Heart right ventricle (tissue), 16 donors: ENCODE data around the gene PCDHGA1. TPM values are rescaled to one million over a fixed set of nuclear protein-coding genes. Genes with fewer than 3 reads are reported as not detected.

ENCODE experiments used
- ATAC-seq, 8 donors: fragments of 200-7000 bp; cut with Tn5 transposase; one replicate each; pipeline ENCODE4 v1.9.1; 2020; ENCODE audit warnings: mild to moderate bottlenecking in 8 of 8, moderate library complexity in 8 of 8, moderate number of reproducible peaks in 1 of 8
- DNase-seq, 2 donors: peaks; one replicate each; pipeline ENCODE4 v3.0.0-alpha.2; 2020
- H3K27ac ChIP-seq, 10 donors: fragments of 200-600 bp; sonication (generic) in 2 of 10; one replicate each; pipeline versions ENCODE4 v1.5.0 to v1.8.0; 2020 to 2022; ENCODE audit warnings: mild to moderate bottlenecking in 3 of 10
- H3K27me3 ChIP-seq, 7 donors: fragments of 200-600 bp; one replicate each; pipeline ENCODE4 v1.8.0; 2021 to 2022; ENCODE audit warnings: mild to moderate bottlenecking in 2 of 7
- H3K36me3 ChIP-seq, 9 donors: fragments of 200-600 bp; sonication (generic) in 1 of 9; one replicate each; pipeline versions ENCODE4 v1.5.0 to v1.8.0; 2020 to 2022; ENCODE audit warnings: mild to moderate bottlenecking in 2 of 9
- H3K4me1 ChIP-seq, 9 donors: fragments of 200-600 bp; sonication (generic) in 1 of 9; one replicate each; pipeline versions ENCODE4 v1.5.0 to v1.8.0; 2020 to 2022; ENCODE audit warnings: mild to moderate bottlenecking in 4 of 9
- H3K4me3 ChIP-seq, 10 donors: fragments of 200-600 bp; sonication (generic) in 2 of 10; one replicate each; pipeline versions ENCODE4 v1.5.0 to v1.8.0; 2020 to 2022; ENCODE audit warnings: mild to moderate bottlenecking in 7 of 10, moderate library complexity in 2 of 10
- H3K9me3 ChIP-seq, 11 donors: fragments of 200-600 bp in 10 of 11; sonication (generic) in 2 of 11; one replicate each; pipeline versions ENCODE4 v1.5.0 to v1.8.0; 2013 to 2022; ENCODE audit warnings: mild to moderate bottlenecking in 2 of 11, control low read depth in 1 of 11, moderate library complexity in 1 of 11
- CTCF ChIP-seq, 9 donors: fragments of 200-600 bp; sonication (generic) in 2 of 9; IDR thresholded peaks; one replicate each; pipeline versions ENCODE4 v1.5.0 to v1.8.0; 2021 to 2022; ENCODE audit warnings: antibody characterized with exemption in 9 of 9, mild to moderate bottlenecking in 5 of 9, moderate library complexity in 1 of 9
- WGBS, 2 donors: extraction: QIAGEN DNeasy Blood & Tissue Kit; methylation state at CpG; one replicate each; pipeline ENCODE4 v1.1.7; 2013; ENCODE audit warnings: inconsistent platforms in 1 of 2; 5-methylcytosine and 5-hydroxymethylcytosine counted together
- intact Hi-C, 10 donors: fragments of 100-400 bp; cut with DNase I; formaldehyde crosslinking; loops; one replicate each; pipeline versions ENCODE4 v1.11.1 to v1.14.2; 2022
- polyA plus RNA-seq, 2 donors: library from polyadenylated mRNA; stranded (reverse); fragments of 200-250 nt; gene quantifications; one replicate each; pipeline ENCODE4 v1.2.3, GENCODE V29; 2013
- total RNA-seq, 10 donors: library from RNA; stranded (reverse); fragmentation: NEBNext Ultra II Directional in 3 of 10; extraction: Animal tissue kit (Norgen Biotek cat#: 25700) in 3 of 10; gene quantifications; one replicate each; pipeline versions ENCODE4 v1.2.1 to v1.2.4, GENCODE V29; 2021 to 2023
- donor health status: Arrhythmogenic right ventricular cardiomyopathy.
- donor health status: ischemic (EF 13 %, LVEDD 7.1; RV severe dilation, severe dysfunction).
- donor health status: healthy with polysubstance abuse.
- donor health status: DM: no; HTN: yes; CAD: no.
- donor health status: DM: no; HTN: no; CAD: no.
- donor health status: ischemic (EF 25% LVEDD 6.9; RV normal size, moderate dysfunction).
- donor health status: ischemic (EF 25% LVEDD 5.7; RV mildly dilated, moderate dysfunction).
- donor health status: healthy.
- donor health status: DM: yes; HTN: yes; CAD: no.
- donor health status: Ischemic cardiomyopathy.
- donor health status: ischemic (EF 35%, LVEDD 5.7; RV mildly dilated, moderate dysfunction).
- donor health status: nonischemic (EF 11% LVEDD 7.7; RV severe dilation, severe dysfunction).
- donor health status: DM: yes; HTN: yes; CAD: no.
- donor health status: PGD.
- donor health status: ischemic (EF 29% LVEDD 5.4; RV normal size, mild dysfunction).
- donor health status: nonischemic (EF 23%, LVEDD 6.1; RV moderate dilation, normal function).

The PCDHGA1 gene
- total and polyA plus RNA-seq, 12 donors: 0.57 to 5.0 (median 2.6) TPM

GRCh38 chr5:141494761-141495452 is 164.6 kb downstream of the PCDHGA1 start:
- H3K4me3 ChIP-seq: no peak overlapping the region
- peaks cover 0 to 55% (median 0%) of the 10 kb centered on the region in 7 donors for H3K27me3 ChIP-seq
- peak overlapping the region in 5 of 10 donors; percentile 9 to 44 (median 17) for H3K27ac ChIP-seq
- peaks cover 9 to 39% (median 20%) of the 10 kb centered on the region in 9 donors for H3K4me1 ChIP-seq
- DNase-seq (no peak), ATAC-seq (peak in 1 of 8 donors; percentile 10)
- WGBS, 2 donors: 74 to 77% methylated on average over 22 of the region's 22 CpGs
- intact Hi-C loops: no loop called here
- no peaks in the 10 kb centered on the region for H3K9me3 ChIP-seq
- TF ChIP-seq CTCF (IDR thresholded peaks at IDR 0.05): no peak
- H3K36me3 ChIP-seq: peaks cover 0 to 75% (median 11%) of the 10 kb centered on the region in 9 donors

GRCh38 chr5:141495453-141495811 is 165.1 kb downstream of the PCDHGA1 start:
- WGBS, 2 donors: 91 to 93% methylated on average over 8 of the region's 8 CpGs
- no peaks in the 10 kb centered on the region for H3K9me3 ChIP-seq
- H3K4me3 ChIP-seq: no peak overlapping the region
- peak overlapping the region in 3 of 10 donors; percentile 9 to 26 (median 25) for H3K27ac ChIP-seq
- peaks cover 9 to 39% (median 20%) of the 10 kb centered on the region in 9 donors for H3K4me1 ChIP-seq
- TF ChIP-seq CTCF (IDR thresholded peaks at IDR 0.05): no peak
- H3K36me3 ChIP-seq: peaks cover 0 to 75% (median 8%) of the 10 kb centered on the region in 9 donors
- intact Hi-C loops: no loop called here
- ATAC-seq (no peak), DNase-seq (no peak)
- peaks cover 0 to 50% (median 0%) of the 10 kb centered on the region in 7 donors for H3K27me3 ChIP-seq

- DNase-seq: no peak
- TF ChIP-seq CTCF (IDR thresholded peaks at IDR 0.05): no peak
- intact Hi-C loops: no loop called here
- Histone ChIP-seq H3K27me3 (peaks cover 0 to 44% (median 0%) of the 10 kb centered on the region in 7 donors), H3K27ac (peak overlapping the region in 1 of 10 donors; percentile 26), H3K9me3 (no peaks in the 10 kb centered on the region), H3K36me3 (peaks cover 0 to 74% (median 8%) of the 10 kb centered on the region in 9 donors), H3K4me3 (no peak overlapping the region), H3K4me1 (peaks cover 9 to 39% (median 20%) of the 10 kb centered on the region in 9 donors)
- ATAC-seq: no peak
- 80 to 83% methylated on average over 4 of the region's 4 CpGs for WGBS, 2 donors
Measured at GRCh38 chr5:141496038-141496437, 165.7 kb downstream of the PCDHGA1 start.

- ATAC-seq (no peak), DNase-seq (no peak)
- no peak for TF ChIP-seq CTCF (IDR thresholded peaks at IDR 0.05)
- WGBS, 2 donors: 81 to 87% methylated on average over 7 of the region's 7 CpGs
- H3K27ac ChIP-seq: no peak overlapping the region
- H3K36me3 ChIP-seq: peaks cover 0 to 84% (median 3%) of the 10 kb centered on the region in 9 donors
- H3K4me3 ChIP-seq: no peak overlapping the region
- H3K27me3 ChIP-seq: no peaks in the 10 kb centered on the region
- H3K4me1 ChIP-seq: peaks cover under 1 to 8% (median 5%) of the 10 kb centered on the region in 9 donors
- no peaks in the 10 kb centered on the region for H3K9me3 ChIP-seq
- intact Hi-C loops: no loop called here
Measured at GRCh38 chr5:141501761-141502160, 171.4 kb downstream of the PCDHGA1 start.
